ENCODE measurements around the gene POU1F1.

POU1F1 gene

GRCh38 chr3:87236093-87236492, 40.3 kb downstream of the POU1F1 start:
- TF ChIP-seq CEBPB (IDR thresholded peaks at IDR 0.05), result no peak
- no peak for TF ChIP-seq TAF1 (IDR thresholded peaks at IDR 0.05; ENCODE audit: low read depth)
- no peak for TF ChIP-seq MAX (IDR thresholded peaks at IDR 0.05)
- TF ChIP-seq TEAD4 (IDR thresholded peaks at IDR 0.05), result no peak

- TF ChIP-seq EP300 (IDR thresholded peaks at IDR 0.05; ENCODE audit: borderline replicate concordance) (no peak), MAX (IDR thresholded peaks at IDR 0.05) (no peak), TEAD4 (IDR thresholded peaks at IDR 0.05) (no peak), TAF1 (IDR thresholded peaks at IDR 0.05; ENCODE audit: low read depth) (no peak), TCF12 (IDR thresholded peaks at IDR 0.05; ENCODE audit: low read depth) (no peak), REST (IDR thresholded peaks at IDR 0.05; ENCODE audit: low read depth) (no peak), RAD21 (IDR thresholded peaks at IDR 0.05; ENCODE audit: low read depth) (no peak), FOXM1 (IDR thresholded peaks at IDR 0.05; ENCODE audit: borderline replicate concordance, low read depth) (no peak), CREB1 (IDR thresholded peaks at IDR 0.05; ENCODE audit: low read depth) (no peak), NFIC (IDR thresholded peaks at IDR 0.05) (no peak)
Observed at GRCh38 chr3:87233805-87234204, 42.6 kb downstream of the POU1F1 start.

GRCh38 chr3:87229113-87229512, 47.3 kb downstream of the POU1F1 start:
- no peak for TF ChIP-seq MAX (IDR thresholded peaks at IDR 0.05)
- no peak for TF ChIP-seq FOXM1 (IDR thresholded peaks at IDR 0.05; ENCODE audit: borderline replicate concordance, low read depth)
- no peak for TF ChIP-seq EP300 (IDR thresholded peaks at IDR 0.05; ENCODE audit: borderline replicate concordance)
- TF ChIP-seq YY1 (IDR thresholded peaks at IDR 0.05; ENCODE audit: low read depth), result no peak

GRCh38 chr3:87228316-87228715, 48.1 kb downstream of the POU1F1 start:
- TF ChIP-seq TAF1 (IDR thresholded peaks at IDR 0.05; ENCODE audit: low read depth) (no peak), REST (IDR thresholded peaks at IDR 0.05; ENCODE audit: low read depth) (no peak), USF1 (IDR thresholded peaks at IDR 0.05) (no peak), CREB1 (IDR thresholded peaks at IDR 0.05; ENCODE audit: low read depth) (no peak)

- no peak for TF ChIP-seq ZBTB7A (IDR thresholded peaks at IDR 0.05; ENCODE audit: low read depth)
- TF ChIP-seq TAF1 (IDR thresholded peaks at IDR 0.05; ENCODE audit: low read depth), result no peak
- TF ChIP-seq MAX (IDR thresholded peaks at IDR 0.05), result no peak
- no peak for TF ChIP-seq USF1 (IDR thresholded peaks at IDR 0.05)
- TF ChIP-seq YY1 (IDR thresholded peaks at IDR 0.05; ENCODE audit: low read depth), result no peak
- no peak for TF ChIP-seq REST (IDR thresholded peaks at IDR 0.05; ENCODE audit: low read depth)
- no peak for TF ChIP-seq EGR1 (IDR thresholded peaks at IDR 0.05)
- no peak for TF ChIP-seq CREB1 (IDR thresholded peaks at IDR 0.05; ENCODE audit: low read depth)
- no peak for TF ChIP-seq EP300 (IDR thresholded peaks at IDR 0.05; ENCODE audit: borderline replicate concordance)
- TF ChIP-seq TCF12 (IDR thresholded peaks at IDR 0.05; ENCODE audit: low read depth), result no peak
- no peak for TF ChIP-seq TEAD4 (IDR thresholded peaks at IDR 0.05)
Observed at GRCh38 chr3:87227835-87228144, 48.6 kb downstream of the POU1F1 start.

Data from Ishikawa (cell line).